Measurements from ENCODE around the gene DDX19B. TPM values are rescaled to one million over a fixed set of nuclear protein-coding genes. Genes with fewer than 3 reads are reported as not detected.

The DDX19B gene
- total and polyA plus RNA-seq, 8 donors: 9.8 to 34.3 (median 23.1) TPM

DNA sequence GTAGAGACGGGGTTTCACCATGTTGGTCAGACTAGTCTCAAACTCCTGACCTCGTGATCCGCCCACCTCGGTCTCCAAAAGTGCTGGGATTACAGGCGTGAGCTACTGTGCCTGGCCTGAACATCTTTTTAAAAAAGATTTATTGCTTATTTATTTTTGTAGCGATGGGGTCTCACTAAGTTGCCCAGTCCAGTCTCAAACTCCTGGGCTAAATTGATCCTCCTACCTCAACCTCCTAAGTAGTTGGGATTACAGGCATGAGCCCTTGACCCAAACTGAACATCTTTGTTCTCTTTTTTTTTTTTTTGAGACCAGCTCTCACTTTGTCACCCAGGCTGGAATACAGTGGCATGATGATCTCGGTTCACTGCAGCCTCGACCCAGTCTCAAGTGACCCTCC is 75.2 kb downstream of the DDX19B start:
- intact Hi-C loops (cut with DNase I; ENCODE audit: low total_unique reads): no loop called here
- H3K36me3 ChIP-seq: peaks cover 29 to 81% (median 76%) of the 10 kb centered on the region in 4 donors
- no peak for DNase-seq

GRCh38 chr16:70375636-70376611 is 76.9 kb downstream of the DDX19B start:
- DNase-seq: no peak
- intact Hi-C loops (cut with DNase I; ENCODE audit: low total_unique reads): no loop called here
- TF ChIP-seq EP300 (IDR thresholded peaks at IDR 0.05) (no peak), POLR2A (IDR thresholded peaks at IDR 0.05) (no peak), POLR2AphosphoS5 (IDR thresholded peaks at IDR 0.05) (no peak)
- TF ChIP-seq, protein P1, sequence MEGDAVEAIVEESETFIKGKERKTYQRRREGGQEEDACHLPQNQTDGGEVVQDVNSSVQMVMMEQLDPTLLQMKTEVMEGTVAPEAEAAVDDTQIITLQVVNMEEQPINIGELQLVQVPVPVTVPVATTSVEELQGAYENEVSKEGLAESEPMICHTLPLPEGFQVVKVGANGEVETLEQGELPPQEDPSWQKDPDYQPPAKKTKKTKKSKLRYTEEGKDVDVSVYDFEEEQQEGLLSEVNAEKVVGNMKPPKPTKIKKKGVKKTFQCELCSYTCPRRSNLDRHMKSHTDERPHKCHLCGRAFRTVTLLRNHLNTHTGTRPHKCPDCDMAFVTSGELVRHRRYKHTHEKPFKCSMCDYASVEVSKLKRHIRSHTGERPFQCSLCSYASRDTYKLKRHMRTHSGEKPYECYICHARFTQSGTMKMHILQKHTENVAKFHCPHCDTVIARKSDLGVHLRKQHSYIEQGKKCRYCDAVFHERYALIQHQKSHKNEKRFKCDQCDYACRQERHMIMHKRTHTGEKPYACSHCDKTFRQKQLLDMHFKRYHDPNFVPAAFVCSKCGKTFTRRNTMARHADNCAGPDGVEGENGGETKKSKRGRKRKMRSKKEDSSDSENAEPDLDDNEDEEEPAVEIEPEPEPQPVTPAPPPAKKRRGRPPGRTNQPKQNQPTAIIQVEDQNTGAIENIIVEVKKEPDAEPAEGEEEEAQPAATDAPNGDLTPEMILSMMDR (IDR thresholded peaks at IDR 0.05): no peak
- Histone ChIP-seq H3K4me3 (no peak overlapping the region), H3K27me3 (no peaks in the 10 kb centered on the region), H3K4me1 (peaks cover 10 to 37% (median 32%) of the 10 kb centered on the region in 4 donors), H3K27ac (peak overlapping the region in 3 of 5 donors; percentile 33 to 53 (median 52)), H3K9me3 (no peaks in the 10 kb centered on the region), H3K36me3 (peaks cover 23 to 66% (median 59%) of the 10 kb centered on the region in 4 donors)
- 79 to 86% (median 84%) methylated on average over 16 of the region's 16 CpGs for WGBS, 5 donors

More for the DNA sequence above, 75.2 kb downstream of the DDX19B start:
- peak overlapping the region; percentile 25 to 58 (median 52) for H3K27ac ChIP-seq
- H3K27me3 ChIP-seq: no peaks in the 10 kb centered on the region
- peaks cover 0 to 28% (median 20%) of the 10 kb centered on the region in 4 donors for H3K4me1 ChIP-seq
- H3K9me3 ChIP-seq: no peaks in the 10 kb centered on the region
- 93 to 99% (median 94%) methylated on average over 8 of the region's 8 CpGs for WGBS, 5 donors
- TF ChIP-seq POLR2AphosphoS5 (IDR thresholded peaks at IDR 0.05) (no peak), POLR2A (IDR thresholded peaks at IDR 0.05) (no peak), EP300 (IDR thresholded peaks at IDR 0.05) (no peak)
- TF ChIP-seq, protein P1 (IDR thresholded peaks at IDR 0.05): no peak
- no peak overlapping the region for H3K4me3 ChIP-seq

DNA sequence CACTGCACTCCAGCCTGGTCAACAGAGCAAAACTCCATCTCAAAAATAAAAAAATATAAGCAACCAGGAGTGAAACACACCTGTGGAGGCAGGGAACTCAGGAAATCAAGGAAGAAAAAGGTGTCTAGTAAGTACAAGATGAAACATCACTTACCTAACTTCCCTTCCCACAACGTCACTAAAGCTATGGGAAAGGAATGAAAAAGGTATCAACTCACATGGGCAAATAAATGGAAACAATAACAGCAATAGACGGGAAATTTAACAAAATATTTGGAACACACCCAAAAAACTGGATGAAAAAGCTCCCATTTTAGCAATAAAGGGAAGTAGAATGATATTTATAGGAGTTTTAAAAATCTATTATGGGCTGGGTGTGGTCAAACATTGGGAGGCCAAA is 78.8 kb downstream of the DDX19B start:
- Histone ChIP-seq H3K27me3 (no peaks in the 10 kb centered on the region), H3K4me1 (peaks cover 16 to 45% (median 38%) of the 10 kb centered on the region in 4 donors), H3K4me3 (no peak overlapping the region), H3K9me3 (no peaks in the 10 kb centered on the region), H3K36me3 (peaks cover 9 to 52% (median 45%) of the 10 kb centered on the region in 4 donors), H3K27ac (no peak overlapping the region)
- TF ChIP-seq POLR2A (IDR thresholded peaks at IDR 0.05): no peak
- TF ChIP-seq, protein P1 (IDR thresholded peaks at IDR 0.05): no peak
- TF ChIP-seq EP300 (IDR thresholded peaks at IDR 0.05): no peak
- TF ChIP-seq POLR2AphosphoS5 (IDR thresholded peaks at IDR 0.05): no peak
- 66 to 73% (median 69%) methylated on average over 2 of the region's 2 CpGs for WGBS, 5 donors
- DNase-seq: no peak
- intact Hi-C loops (cut with DNase I; ENCODE audit: low total_unique reads): no loop called here

DNA sequence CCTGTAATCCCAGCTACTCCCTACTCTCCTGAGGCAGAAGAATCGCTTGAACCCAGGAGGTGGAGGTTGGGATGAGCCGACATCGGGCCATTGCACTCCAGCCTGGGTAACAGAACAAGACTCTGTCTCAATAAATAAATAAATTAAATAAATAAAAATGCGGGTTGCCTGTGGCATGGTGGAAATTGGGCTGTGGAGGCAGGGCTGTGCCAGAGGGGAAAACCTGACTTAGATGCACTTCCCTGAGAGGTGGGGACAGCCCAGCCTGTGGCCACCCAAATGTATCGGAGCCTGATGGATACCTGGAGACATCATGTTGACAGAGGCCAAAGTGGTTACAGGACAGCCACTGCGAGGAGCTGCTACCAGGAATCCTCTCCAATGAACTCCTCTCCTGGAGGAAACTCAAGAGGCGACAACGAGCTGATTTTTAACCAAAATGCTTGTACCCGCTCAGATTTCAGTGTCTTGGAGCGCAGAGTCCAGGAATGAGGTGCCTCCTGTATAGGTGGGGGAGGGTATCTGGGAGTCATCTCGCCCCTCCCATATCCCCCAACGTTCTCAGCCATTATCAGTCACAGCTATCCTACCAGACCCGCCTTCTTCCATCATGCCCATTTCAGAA is 80.0 kb downstream of the DDX19B start:
- 74 to 86% (median 83%) methylated on average over 13 of the region's 13 CpGs for WGBS, 5 donors
- intact Hi-C loops (cut with DNase I; ENCODE audit: low total_unique reads): no loop called here
- peaks cover 0 to 50% (median 33%) of the 10 kb centered on the region in 4 donors for H3K36me3 ChIP-seq
- no peak overlapping the region for H3K27ac ChIP-seq
- no peaks in the 10 kb centered on the region for H3K9me3 ChIP-seq
- H3K4me1 ChIP-seq: peaks cover 16 to 45% (median 38%) of the 10 kb centered on the region in 4 donors
- no peaks in the 10 kb centered on the region for H3K27me3 ChIP-seq
- H3K4me3 ChIP-seq: no peak overlapping the region
- TF ChIP-seq POLR2A (IDR thresholded peaks at IDR 0.05) (no peak), POLR2AphosphoS5 (IDR thresholded peaks at IDR 0.05) (no peak), EP300 (IDR thresholded peaks at IDR 0.05) (no peak)
- TF ChIP-seq, protein P1 (IDR thresholded peaks at IDR 0.05): no peak
- DNase-seq: no peak

All from stomach (tissue), 9 donors.